Trophoblast cell (in vitro differentiated cells and primary cell): Measurements from ENCODE around the gene TET3.

ENCODE experiments used
- DNase-seq, 2 donors: peaks; one replicate each; pipeline ENCODE4 v3.0.0-alpha.2; 2016
- H2AFZ ChIP-seq: 2 replicates; pipeline ENCODE4 v1.6.1; 2013; ENCODE audit warnings: low read length, moderate library complexity, mild to moderate bottlenecking; ENCODE audit not compliant: insufficient read depth, poor library complexity
- H2AK5ac ChIP-seq: 2 replicates; pipeline ENCODE4 v1.6.1; 2013; ENCODE audit warnings: mild to moderate bottlenecking, low read length
- H2BK120ac ChIP-seq: 2 replicates; pipeline ENCODE4 v1.6.1; 2013; ENCODE audit warnings: low read length, mild to moderate bottlenecking, moderate library complexity; ENCODE audit not compliant: insufficient read depth, poor library complexity
- H2BK12ac ChIP-seq: 2 replicates; pipeline ENCODE4 v1.6.1; 2013; ENCODE audit warnings: mild to moderate bottlenecking, low read length, moderate library complexity
- H2BK5ac ChIP-seq: 2 replicates; pipeline ENCODE4 v1.6.1; 2013; ENCODE audit warnings: low read length, low read depth, moderate library complexity, mild to moderate bottlenecking; ENCODE audit not compliant: poor library complexity
- H3K14ac ChIP-seq: 2 replicates; pipeline ENCODE4 v1.6.1; 2013; ENCODE audit warnings: mild to moderate bottlenecking, low read length
- H3K18ac ChIP-seq: 2 replicates; pipeline ENCODE4 v1.6.1; 2013; ENCODE audit warnings: mild to moderate bottlenecking, low read length
- H3K23ac ChIP-seq: 2 replicates; pipeline ENCODE4 v1.6.1; 2013; ENCODE audit warnings: low read length
- H3K27ac ChIP-seq: 2 replicates; pipeline ENCODE4 v1.5.1; 2013; ENCODE audit warnings: low read depth, mild to moderate bottlenecking, inconsistent platforms, low read length, moderate library complexity
- H3K27me3 ChIP-seq: 2 replicates; pipeline ENCODE4 v1.6.1; 2013; ENCODE audit warnings: inconsistent platforms, mild to moderate bottlenecking, low read length, moderate library complexity; ENCODE audit not compliant: insufficient read depth
- H3K36me3 ChIP-seq, 2 experiments: 1 replicate in 1 of 2; 2 replicates in 1 of 2; pipeline ENCODE4 v1.6.1; 2013; ENCODE audit warnings: low read length in 2 of 2, mild to moderate bottlenecking in 2 of 2, moderate library complexity in 1 of 2; ENCODE audit not compliant: insufficient read depth in 2 of 2, control insufficient read depth in 1 of 2
- H3K4ac ChIP-seq: 2 replicates; pipeline ENCODE4 v1.6.1; 2013; ENCODE audit warnings: low read depth, mild to moderate bottlenecking, low read length, moderate library complexity
- H3K4me1 ChIP-seq, 2 experiments: 1 replicate in 1 of 2; 2 replicates in 1 of 2; pipeline ENCODE4 v1.6.1; 2013; ENCODE audit warnings: low read length in 2 of 2, mild to moderate bottlenecking in 2 of 2, moderate library complexity in 1 of 2; ENCODE audit not compliant: insufficient read depth in 2 of 2, control insufficient read depth in 1 of 2
- H3K4me2 ChIP-seq: 2 replicates; pipeline ENCODE4 v1.6.1; 2013; ENCODE audit warnings: inconsistent platforms, mild to moderate bottlenecking, low read length, moderate library complexity
- H3K4me3 ChIP-seq: 2 replicates; pipeline ENCODE4 v1.5.1; 2013; ENCODE audit warnings: mild to moderate bottlenecking, low read depth, low read length, inconsistent platforms
- H3K79me1 ChIP-seq: one replicate; pipeline ENCODE4 v1.6.1; 2013; ENCODE audit warnings: low read length
- H3K79me2 ChIP-seq: 2 replicates; pipeline ENCODE4 v1.6.1; 2013; ENCODE audit warnings: low read length, mild to moderate bottlenecking; ENCODE audit not compliant: control insufficient read depth, insufficient read depth, poor library complexity
- H3K9ac ChIP-seq: 2 replicates; pipeline ENCODE4 v1.6.1; 2013; ENCODE audit warnings: mild to moderate bottlenecking, low read length
- H3K9me3 ChIP-seq: 2 replicates; pipeline ENCODE4 v1.6.1; 2013; ENCODE audit warnings: low read depth, mild to moderate bottlenecking, control low read depth, inconsistent platforms, low read length; ENCODE audit not compliant: insufficient read depth
- H4K12ac ChIP-seq: 2 replicates; pipeline ENCODE4 v1.6.1; 2013; ENCODE audit warnings: low read depth, mild to moderate bottlenecking, low read length, moderate library complexity
- H4K8ac ChIP-seq: 2 replicates; pipeline ENCODE4 v1.6.1; 2013; ENCODE audit warnings: low read depth, mild to moderate bottlenecking, low read length, moderate library complexity
- H4K91ac ChIP-seq: one replicate; pipeline ENCODE4 v1.6.1; 2013; ENCODE audit warnings: low read depth, mild to moderate bottlenecking, low read length, moderate library complexity
- WGBS: extraction: QIAGEN DNeasy Blood & Tissue Kit; methylation state at CpG from one replicate; pipeline ENCODE4 v1.1.7; 2013; ENCODE audit warnings: missing lambda C conversion rate; ENCODE audit not compliant: insufficient read length, insufficient coverage; ENCODE audit errors: extremely low coverage; 5-methylcytosine and 5-hydroxymethylcytosine counted together

Gene TET3

GRCh38 chr2:73997813-73998212, 13.1 kb downstream of the TET3 start:
- no peak overlapping the region for H2BK12ac ChIP-seq
- H3K27me3 ChIP-seq: no peaks in the 10 kb centered on the region
- peaks cover 2% of the 10 kb centered on the region for H3K79me2 ChIP-seq
- no peak overlapping the region for H3K23ac ChIP-seq
- H3K9me3 ChIP-seq: no peaks in the 10 kb centered on the region
- WGBS: no CpG with 5 or more reads among the region's 6 CpGs
- H4K12ac ChIP-seq: no peak overlapping the region
- H2BK5ac ChIP-seq: no peak overlapping the region
- H2AK5ac ChIP-seq: no peak overlapping the region
- H2AFZ ChIP-seq: no peak overlapping the region
- no peak overlapping the region for H4K91ac ChIP-seq
- peaks cover 0 to 5% of the 10 kb centered on the region in 2 experiments for H3K36me3 ChIP-seq
- H3K18ac ChIP-seq: no peak overlapping the region
- H2BK120ac ChIP-seq: no peak overlapping the region
- DNase-seq: peak; percentile 68 to 75
- no peak overlapping the region for H3K27ac ChIP-seq
- no peak overlapping the region for H3K4ac ChIP-seq
- no peak overlapping the region for H3K9ac ChIP-seq
- H3K4me1 ChIP-seq: peaks cover 9 to 19% of the 10 kb centered on the region in 2 experiments
- H3K4me2 ChIP-seq: no peak overlapping the region
- H3K79me1 ChIP-seq: no peaks in the 10 kb centered on the region
- H3K4me3 ChIP-seq: no peak overlapping the region
- H4K8ac ChIP-seq: no peak overlapping the region
- H3K14ac ChIP-seq: no peak overlapping the region

- no peak overlapping the region for H3K23ac ChIP-seq
- H3K18ac ChIP-seq: no peak overlapping the region
- no peak overlapping the region for H3K4me3 ChIP-seq
- no peaks in the 10 kb centered on the region for H3K27me3 ChIP-seq
- H2AFZ ChIP-seq: no peak overlapping the region
- no peak overlapping the region for H4K12ac ChIP-seq
- H3K4me2 ChIP-seq: no peak overlapping the region
- no peak overlapping the region for H2BK5ac ChIP-seq
- no peak overlapping the region for H3K9ac ChIP-seq
- no peaks in the 10 kb centered on the region for H3K9me3 ChIP-seq
- H3K79me2 ChIP-seq: peaks cover 2% of the 10 kb centered on the region
- H3K4ac ChIP-seq: no peak overlapping the region
- H4K8ac ChIP-seq: no peak overlapping the region
- H4K91ac ChIP-seq: no peak overlapping the region
- no peak overlapping the region for H3K14ac ChIP-seq
- no peak overlapping the region for H3K27ac ChIP-seq
- peaks cover 0 to 2% of the 10 kb centered on the region in 2 experiments for H3K36me3 ChIP-seq
- no CpG with 5 or more reads among the region's 8 CpGs for WGBS
- H2AK5ac ChIP-seq: no peak overlapping the region
- no peaks in the 10 kb centered on the region for H3K79me1 ChIP-seq
- no peak for DNase-seq
- no peak overlapping the region for H2BK12ac ChIP-seq
- H3K4me1 ChIP-seq: peaks cover 13 to 18% of the 10 kb centered on the region in 2 experiments
- no peak overlapping the region for H2BK120ac ChIP-seq
These were observed 13.7 kb downstream of the TET3 start for GRCh38 chr2:73998451-73998850.

GRCh38 chr2:73998933-73999332, 14.2 kb downstream of the TET3 start:
- Histone ChIP-seq H3K27me3 (no peaks in the 10 kb centered on the region), H3K23ac (no peak overlapping the region), H2AFZ (no peak overlapping the region), H3K27ac (no peak overlapping the region), H2BK120ac (no peak overlapping the region), H2AK5ac (no peak overlapping the region), H2BK5ac (no peak overlapping the region), H4K12ac (no peak overlapping the region), H3K79me1 (no peaks in the 10 kb centered on the region), H3K4ac (peak overlapping the region; percentile 6), H3K9ac (no peak overlapping the region), H2BK12ac (no peak overlapping the region), H3K18ac (no peak overlapping the region), H3K79me2 (peaks cover 3% of the 10 kb centered on the region), H4K91ac (no peak overlapping the region), H4K8ac (no peak overlapping the region), H3K4me1 (peaks cover 13 to 18% of the 10 kb centered on the region in 2 experiments), H3K14ac (no peak overlapping the region), H3K36me3 (peaks cover 0 to 2% of the 10 kb centered on the region in 2 experiments), H3K4me3 (no peak overlapping the region), H3K4me2 (no peak overlapping the region), H3K9me3 (no peaks in the 10 kb centered on the region)
- WGBS: no CpG with 5 or more reads among the region's 4 CpGs
- no peak for DNase-seq

GRCh38 chr2:73999881-74000597, 15.3 kb downstream of the TET3 start:
- Histone ChIP-seq H2AK5ac (no peak overlapping the region), H3K27ac (no peak overlapping the region), H3K79me2 (peaks cover 6% of the 10 kb centered on the region), H3K23ac (no peak overlapping the region), H3K27me3 (no peaks in the 10 kb centered on the region), H2BK120ac (no peak overlapping the region), H3K4me2 (no peak overlapping the region), H3K18ac (no peak overlapping the region), H2BK5ac (no peak overlapping the region), H3K4me1 (peaks cover 13 to 18% of the 10 kb centered on the region in 2 experiments), H3K14ac (no peak overlapping the region), H3K9ac (no peak overlapping the region), H4K8ac (no peak overlapping the region), H4K91ac (no peak overlapping the region), H2BK12ac (no peak overlapping the region), H3K4me3 (no peak overlapping the region), H3K9me3 (no peaks in the 10 kb centered on the region), H3K36me3 (peaks cover 2 to 4% of the 10 kb centered on the region in 2 experiments), H4K12ac (no peak overlapping the region), H3K79me1 (no peaks in the 10 kb centered on the region), H3K4ac (no peak overlapping the region), H2AFZ (no peak overlapping the region)
- DNase-seq: no peak
- no CpG with 5 or more reads among the region's 10 CpGs for WGBS
